Measurements from ENCODE around the gene LYPLAL1.

Gene LYPLAL1

DNA sequence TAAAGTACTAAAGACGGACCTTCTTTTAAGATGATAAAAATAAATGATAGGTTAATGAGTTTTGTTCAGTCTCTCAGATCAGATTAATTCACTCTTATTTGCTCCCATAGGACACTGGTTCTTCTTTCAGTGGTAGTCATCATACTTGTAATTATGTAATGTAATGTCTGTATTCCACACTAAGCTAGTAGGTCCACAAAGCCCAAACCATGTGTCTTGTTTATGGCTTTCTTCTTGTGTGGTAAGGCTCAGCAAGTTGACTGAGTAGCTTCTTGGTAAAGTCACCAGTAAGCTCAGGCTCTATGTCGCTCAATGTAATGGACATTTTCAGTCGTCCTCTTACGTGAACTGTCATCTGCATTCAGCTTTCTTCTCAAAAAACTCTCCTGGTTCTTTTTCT lies 2.5 kb downstream of the LYPLAL1 start:
- H3K14ac ChIP-seq (ENCODE audit: low read length in 2 of 2): no peak overlapping the region
- no peak overlapping the region for H2BK5ac ChIP-seq (ENCODE audit: low read depth, low read length, poor library complexity, severe bottlenecking)
- WGBS: 96% methylated on average over 3 of the region's 4 CpGs
- no peak overlapping the region for H4K91ac ChIP-seq (ENCODE audit: low read length)
- H2BK15ac ChIP-seq (ENCODE audit: low read depth, poor library complexity, severe bottlenecking): no peak overlapping the region
- no peak overlapping the region for H3K27ac ChIP-seq (ENCODE audit: low read length, poor library complexity, severe bottlenecking)
- H3K79me1 ChIP-seq (replicated peaks; ENCODE audit: low read length, poor library complexity, severe bottlenecking): peaks cover 9% of the 10 kb centered on the region
- H3K9me3 ChIP-seq (ENCODE audit: control insufficient read depth, low read length): no peaks in the 10 kb centered on the region
- no peak overlapping the region for H4K8ac ChIP-seq (ENCODE audit: low read length)
- H2BK12ac ChIP-seq (ENCODE audit: low read length in 2 of 2): no peak overlapping the region
- H3K4me1 ChIP-seq (ENCODE audit: control insufficient read depth, insufficient read depth, low read depth, low read length): no peaks in the 10 kb centered on the region
- no peak overlapping the region for H3K23ac ChIP-seq (ENCODE audit: low read length in 2 of 2)
- no peak for DNase-seq
- H3K4ac ChIP-seq (ENCODE audit: low read depth in 1 of 2, low read length in 2 of 2): no peak overlapping the region
- peak overlapping the region; percentile 94 for H3K9ac ChIP-seq (ENCODE audit: low read length)
- H3K18ac ChIP-seq (ENCODE audit: low read depth in 1 of 2, low read length in 2 of 2): no peak overlapping the region
- peaks cover 4 to 43% of the 10 kb centered on the region in 2 experiments for H3K36me3 ChIP-seq (ENCODE audit: control insufficient read depth in 1 of 2, insufficient read depth in 2 of 2, low read depth in 1 of 2, low read length in 2 of 2)
- H3K4me2 ChIP-seq (ENCODE audit: low read length, poor library complexity, severe bottlenecking): no peak overlapping the region
- no peak overlapping the region for H2AK5ac ChIP-seq (ENCODE audit: low read length, severe bottlenecking)
- no peaks in the 10 kb centered on the region for H3K27me3 ChIP-seq (ENCODE audit: control insufficient read depth in 1 of 2, insufficient read depth in 1 of 2, low read length in 2 of 2)
- H3K4me3 ChIP-seq (ENCODE audit: insufficient read depth in 1 of 2, low read depth in 1 of 2, low read length in 2 of 2): peak overlapping the region in 1 of 2 experiments; percentile 81
- H2BK120ac ChIP-seq (ENCODE audit: low read depth, low read length): no peak overlapping the region
- no peak overlapping the region for H2AFZ ChIP-seq (ENCODE audit: low read depth, low read length)

DNA sequence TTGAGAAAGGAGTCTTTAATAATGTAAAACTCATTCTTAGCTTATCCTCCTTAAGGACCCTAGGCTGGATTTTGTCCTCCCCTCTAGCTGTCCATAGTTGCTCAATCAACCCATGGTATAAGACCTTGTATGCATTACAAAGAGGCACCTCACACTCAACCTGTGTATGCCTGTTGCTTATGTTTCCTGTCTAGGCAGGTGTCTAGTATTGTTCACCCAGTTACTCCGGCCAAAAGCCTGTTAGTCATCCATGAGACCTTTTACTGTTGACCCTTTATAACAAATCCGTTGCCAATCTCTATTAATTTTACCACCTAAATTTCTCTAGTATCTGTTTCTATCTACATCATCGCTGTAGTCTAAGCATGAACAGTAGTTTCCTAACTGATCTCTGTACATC lies 3.7 kb downstream of the LYPLAL1 start:
- H2BK5ac ChIP-seq (ENCODE audit: low read depth, low read length, poor library complexity, severe bottlenecking): no peak overlapping the region
- no peak overlapping the region for H3K23ac ChIP-seq (ENCODE audit: low read length in 2 of 2)
- H2AK5ac ChIP-seq (ENCODE audit: low read length, severe bottlenecking): no peak overlapping the region
- H2BK12ac ChIP-seq (ENCODE audit: low read length in 2 of 2): no peak overlapping the region
- no peak overlapping the region for H2BK120ac ChIP-seq (ENCODE audit: low read depth, low read length)
- no peak overlapping the region for H2AFZ ChIP-seq (ENCODE audit: low read depth, low read length)
- H2BK15ac ChIP-seq (ENCODE audit: low read depth, poor library complexity, severe bottlenecking): no peak overlapping the region
- peaks cover 9% of the 10 kb centered on the region for H3K79me1 ChIP-seq (replicated peaks; ENCODE audit: low read length, poor library complexity, severe bottlenecking)
- no peak overlapping the region for H3K9ac ChIP-seq (ENCODE audit: low read length)
- 96% methylated on average over 3 of the region's 3 CpGs for WGBS
- no peak overlapping the region for H4K91ac ChIP-seq (ENCODE audit: low read length)
- H3K18ac ChIP-seq (ENCODE audit: low read depth in 1 of 2, low read length in 2 of 2): no peak overlapping the region
- no peaks in the 10 kb centered on the region for H3K27me3 ChIP-seq (ENCODE audit: control insufficient read depth in 1 of 2, insufficient read depth in 1 of 2, low read length in 2 of 2)
- no peaks in the 10 kb centered on the region for H3K9me3 ChIP-seq (ENCODE audit: control insufficient read depth, low read length)
- no peak overlapping the region for H3K27ac ChIP-seq (ENCODE audit: low read length, poor library complexity, severe bottlenecking)
- H3K4me1 ChIP-seq (ENCODE audit: control insufficient read depth, insufficient read depth, low read depth, low read length): no peaks in the 10 kb centered on the region
- no peak for DNase-seq
- peaks cover 4 to 55% of the 10 kb centered on the region in 2 experiments for H3K36me3 ChIP-seq (ENCODE audit: control insufficient read depth in 1 of 2, insufficient read depth in 2 of 2, low read depth in 1 of 2, low read length in 2 of 2)
- no peak overlapping the region for H3K4ac ChIP-seq (ENCODE audit: low read depth in 1 of 2, low read length in 2 of 2)
- H3K4me3 ChIP-seq (ENCODE audit: insufficient read depth in 1 of 2, low read depth in 1 of 2, low read length in 2 of 2): no peak overlapping the region
- no peak overlapping the region for H4K8ac ChIP-seq (ENCODE audit: low read length)
- no peak overlapping the region for H3K14ac ChIP-seq (ENCODE audit: low read length in 2 of 2)
- no peak overlapping the region for H3K4me2 ChIP-seq (ENCODE audit: low read length, poor library complexity, severe bottlenecking)

DNA sequence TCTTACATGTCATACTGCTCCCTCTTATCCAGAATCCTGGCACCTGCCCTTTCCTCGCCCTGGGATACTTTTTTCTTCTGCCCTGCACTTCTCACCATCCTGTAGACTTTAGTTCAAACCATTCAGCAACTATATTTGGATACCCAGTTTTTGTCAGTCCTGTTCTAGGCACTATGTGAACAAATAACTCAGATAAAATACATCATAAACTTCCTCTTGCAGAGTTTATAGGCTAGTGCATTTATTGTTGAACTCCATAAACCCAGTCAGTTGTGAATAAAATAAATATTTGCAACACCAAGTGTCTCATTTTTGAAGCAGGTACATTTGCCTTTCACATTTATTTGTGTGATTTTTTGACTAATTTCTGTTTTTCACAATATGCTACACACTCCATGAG lies 4.3 kb downstream of the LYPLAL1 start:
- H3K27ac ChIP-seq (ENCODE audit: low read length, poor library complexity, severe bottlenecking): no peak overlapping the region
- H2BK120ac ChIP-seq (ENCODE audit: low read depth, low read length): no peak overlapping the region
- no peaks in the 10 kb centered on the region for H3K4me1 ChIP-seq (ENCODE audit: control insufficient read depth, insufficient read depth, low read depth, low read length)
- no peak overlapping the region for H3K18ac ChIP-seq (ENCODE audit: low read depth in 1 of 2, low read length in 2 of 2)
- H3K79me1 ChIP-seq (replicated peaks; ENCODE audit: low read length, poor library complexity, severe bottlenecking): peaks cover 9% of the 10 kb centered on the region
- no peaks in the 10 kb centered on the region for H3K27me3 ChIP-seq (ENCODE audit: control insufficient read depth in 1 of 2, insufficient read depth in 1 of 2, low read length in 2 of 2)
- H2AK5ac ChIP-seq (ENCODE audit: low read length, severe bottlenecking): no peak overlapping the region
- no peak overlapping the region for H3K4me3 ChIP-seq (ENCODE audit: insufficient read depth in 1 of 2, low read depth in 1 of 2, low read length in 2 of 2)
- H3K14ac ChIP-seq (ENCODE audit: low read length in 2 of 2): no peak overlapping the region
- H3K9ac ChIP-seq (ENCODE audit: low read length): no peak overlapping the region
- H3K4ac ChIP-seq (ENCODE audit: low read depth in 1 of 2, low read length in 2 of 2): no peak overlapping the region
- peaks cover 4 to 61% of the 10 kb centered on the region in 2 experiments for H3K36me3 ChIP-seq (ENCODE audit: control insufficient read depth in 1 of 2, insufficient read depth in 2 of 2, low read depth in 1 of 2, low read length in 2 of 2)
- H2BK15ac ChIP-seq (ENCODE audit: low read depth, poor library complexity, severe bottlenecking): no peak overlapping the region
- no peak overlapping the region for H2BK12ac ChIP-seq (ENCODE audit: low read length in 2 of 2)
- no peak overlapping the region for H2BK5ac ChIP-seq (ENCODE audit: low read depth, low read length, poor library complexity, severe bottlenecking)
- no peak overlapping the region for H4K8ac ChIP-seq (ENCODE audit: low read length)
- no peak overlapping the region for H3K4me2 ChIP-seq (ENCODE audit: low read length, poor library complexity, severe bottlenecking)
- H3K23ac ChIP-seq (ENCODE audit: low read length in 2 of 2): no peak overlapping the region
- H3K9me3 ChIP-seq (ENCODE audit: control insufficient read depth, low read length): no peaks in the 10 kb centered on the region
- no peak overlapping the region for H2AFZ ChIP-seq (ENCODE audit: low read depth, low read length)
- 89% methylated on average over 1 of the region's 1 CpG for WGBS
- DNase-seq: no peak
- no peak overlapping the region for H4K91ac ChIP-seq (ENCODE audit: low read length)

GRCh38 chr1:219179293-219179692 lies 5.6 kb downstream of the LYPLAL1 start:
- no peak overlapping the region for H2BK15ac ChIP-seq (ENCODE audit: low read depth, poor library complexity, severe bottlenecking)
- H2BK5ac ChIP-seq (ENCODE audit: low read depth, low read length, poor library complexity, severe bottlenecking): no peak overlapping the region
- H4K91ac ChIP-seq (ENCODE audit: low read length): no peak overlapping the region
- H3K9ac ChIP-seq (ENCODE audit: low read length): peak overlapping the region; percentile 19
- no peaks in the 10 kb centered on the region for H3K4me1 ChIP-seq (ENCODE audit: control insufficient read depth, insufficient read depth, low read depth, low read length)
- H3K23ac ChIP-seq (ENCODE audit: low read length in 2 of 2): no peak overlapping the region
- H3K18ac ChIP-seq (ENCODE audit: low read depth in 1 of 2, low read length in 2 of 2): no peak overlapping the region
- no peak overlapping the region for H2BK120ac ChIP-seq (ENCODE audit: low read depth, low read length)
- no peaks in the 10 kb centered on the region for H3K27me3 ChIP-seq (ENCODE audit: control insufficient read depth in 1 of 2, insufficient read depth in 1 of 2, low read length in 2 of 2)
- H2BK12ac ChIP-seq (ENCODE audit: low read length in 2 of 2): no peak overlapping the region
- H4K8ac ChIP-seq (ENCODE audit: low read length): no peak overlapping the region
- H3K4me3 ChIP-seq (ENCODE audit: insufficient read depth in 1 of 2, low read depth in 1 of 2, low read length in 2 of 2): no peak overlapping the region
- peaks cover 4 to 75% of the 10 kb centered on the region in 2 experiments for H3K36me3 ChIP-seq (ENCODE audit: control insufficient read depth in 1 of 2, insufficient read depth in 2 of 2, low read depth in 1 of 2, low read length in 2 of 2)
- peaks cover 6% of the 10 kb centered on the region for H3K9me3 ChIP-seq (ENCODE audit: control insufficient read depth, low read length)
- H2AFZ ChIP-seq (ENCODE audit: low read depth, low read length): no peak overlapping the region
- H3K79me1 ChIP-seq (replicated peaks; ENCODE audit: low read length, poor library complexity, severe bottlenecking): peaks cover 9% of the 10 kb centered on the region
- H3K4me2 ChIP-seq (ENCODE audit: low read length, poor library complexity, severe bottlenecking): no peak overlapping the region
- H2AK5ac ChIP-seq (ENCODE audit: low read length, severe bottlenecking): no peak overlapping the region
- H3K14ac ChIP-seq (ENCODE audit: low read length in 2 of 2): no peak overlapping the region
- no peak for DNase-seq
- no peak overlapping the region for H3K4ac ChIP-seq (ENCODE audit: low read depth in 1 of 2, low read length in 2 of 2)
- no peak overlapping the region for H3K27ac ChIP-seq (ENCODE audit: low read length, poor library complexity, severe bottlenecking)
